Gastrocnemius medialis (tissue), 4 donors: ENCODE measurements around the gene KIF27. TPM values are rescaled to one million over a fixed set of nuclear protein-coding genes. Genes with fewer than 3 reads are reported as not detected.
"Not testable (repeated sequence)": the region's sequence is repeated elsewhere in the genome, so short reads cannot be mapped to it uniquely, and the experiment has no call there.

Experiments used
- ATAC-seq, 2 donors: fragments of 150-250 bp; one replicate each; pipeline ENCODE4 v1.9.1; 2016
- DNase-seq, 2 donors: peaks; one replicate each; pipeline ENCODE4 v3.0.0-alpha.2; 2019
- H3K27ac ChIP-seq, 4 donors: fragments of 200-600 bp; sonication (generic); 1 replicate in 1 of 4; 2 replicates in 3 of 4; pipeline ENCODE4 v1.5.1; 2016 to 2018; ENCODE audit warnings: mild to moderate bottlenecking in 2 of 4, moderate library complexity in 1 of 4
- H3K27me3 ChIP-seq, 3 donors: fragments of 200-600 bp; sonication (generic) in 2 of 3; 1 replicate in 1 of 3; 2 replicates in 2 of 3; pipeline versions ENCODE4 v1.5.1 to v1.6.0; 2016 to 2019; ENCODE audit warnings: mild to moderate bottlenecking in 1 of 3, moderate library complexity in 1 of 3
- H3K36me3 ChIP-seq, 2 donors: fragments of 200-600 bp; sonication (generic) in 1 of 2; one replicate each; pipeline ENCODE4 v1.5.1; 2017 to 2018
- H3K4me1 ChIP-seq, 2 donors: fragments of 200-600 bp; sonication (generic) in 1 of 2; one replicate each; pipeline ENCODE4 v1.5.1; 2016 to 2017; ENCODE audit warnings: mild to moderate bottlenecking in 2 of 2
- H3K4me3 ChIP-seq, 4 donors: fragments of 200-600 bp; sonication (generic) in 3 of 4; 1 replicate in 1 of 4; 2 replicates in 3 of 4; pipeline ENCODE4 v1.5.1; 2016 to 2019; ENCODE audit warnings: mild to moderate bottlenecking in 2 of 4
- H3K9me3 ChIP-seq, 3 donors: fragments of 200-600 bp; sonication (generic) in 2 of 3; 1 replicate in 1 of 3; 2 replicates in 2 of 3; pipeline ENCODE4 v1.5.1; 2016 to 2019
- POLR2A ChIP-seq, 2 donors: fragments of 450-650 bp; IDR thresholded peaks; one replicate each; pipeline ENCODE4 v1.6.1; 2017; ENCODE audit warnings: antibody characterized with exemption in 2 of 2, mild to moderate bottlenecking in 2 of 2, moderate library complexity in 2 of 2
- in situ Hi-C, 4 donors: fragments of 200-750 bp; cut with MboI; loops; one replicate each; pipeline versions ENCODE4 v1.15.0 to v1.8.0; 2017; ENCODE audit warnings: low sequenced_read_pairs in 4 of 4
- intact Hi-C: fragments of 100-400 bp; cut with DNase I; formaldehyde crosslinking; loops from one replicate; pipeline ENCODE4 v1.15.1; 2023; ENCODE audit warnings: low total_unique reads
- total RNA-seq, 4 donors: library from RNA; depleted of rRNA; stranded (reverse); fragments of >200 nt; gene quantifications; one replicate each; pipeline versions ENCODE4 v1.1.0 to v1.2.3, GENCODE V29; 2016
- TF ChIP-seq, protein P1 (sequence below), 5 experiments: fragments of 450-650 bp in 3 of 5; fragments of 200-600 bp in 2 of 5; sonication (generic) in 2 of 5; IDR thresholded peaks in 4 of 5; conservative IDR thresholded peaks in 1 of 5; 1 replicate in 4 of 5; 2 replicates in 1 of 5; pipeline ENCODE4 v1.5.1; 2016 to 2019; ENCODE audit warnings: antibody characterized with exemption in 5 of 5, mild to moderate bottlenecking in 3 of 5, moderate library complexity in 3 of 5

The KIF27 gene
- total RNA-seq, 4 donors from 2014 or later: 1.7 to 4.1 (median 2.2) TPM

- DNase-seq (peak in 1 of 2 donors; percentile 52), ATAC-seq (peak; percentile 16 to 46)
- peaks cover 0 to 5% of the 10 kb centered on the region in 2 donors for H3K36me3 ChIP-seq
- H3K27me3 ChIP-seq: no peaks in the 10 kb centered on the region
- intact Hi-C loops (no loop called here), in situ Hi-C loops (no loop called here)
- peaks cover 11 to 17% of the 10 kb centered on the region in 2 donors for H3K4me1 ChIP-seq
- H3K9me3 ChIP-seq: no peaks in the 10 kb centered on the region
- no peak for TF ChIP-seq POLR2A (IDR thresholded peaks at IDR 0.05)
- TF ChIP-seq, protein P1, sequence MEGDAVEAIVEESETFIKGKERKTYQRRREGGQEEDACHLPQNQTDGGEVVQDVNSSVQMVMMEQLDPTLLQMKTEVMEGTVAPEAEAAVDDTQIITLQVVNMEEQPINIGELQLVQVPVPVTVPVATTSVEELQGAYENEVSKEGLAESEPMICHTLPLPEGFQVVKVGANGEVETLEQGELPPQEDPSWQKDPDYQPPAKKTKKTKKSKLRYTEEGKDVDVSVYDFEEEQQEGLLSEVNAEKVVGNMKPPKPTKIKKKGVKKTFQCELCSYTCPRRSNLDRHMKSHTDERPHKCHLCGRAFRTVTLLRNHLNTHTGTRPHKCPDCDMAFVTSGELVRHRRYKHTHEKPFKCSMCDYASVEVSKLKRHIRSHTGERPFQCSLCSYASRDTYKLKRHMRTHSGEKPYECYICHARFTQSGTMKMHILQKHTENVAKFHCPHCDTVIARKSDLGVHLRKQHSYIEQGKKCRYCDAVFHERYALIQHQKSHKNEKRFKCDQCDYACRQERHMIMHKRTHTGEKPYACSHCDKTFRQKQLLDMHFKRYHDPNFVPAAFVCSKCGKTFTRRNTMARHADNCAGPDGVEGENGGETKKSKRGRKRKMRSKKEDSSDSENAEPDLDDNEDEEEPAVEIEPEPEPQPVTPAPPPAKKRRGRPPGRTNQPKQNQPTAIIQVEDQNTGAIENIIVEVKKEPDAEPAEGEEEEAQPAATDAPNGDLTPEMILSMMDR (IDR thresholded peaks at IDR 0.05 in 4 of 5, conservative IDR thresholded peaks at IDR 0.05 in 1 of 5): no peak
- peak overlapping the region in 3 of 4 donors; percentile 7 to 56 (median 15) for H3K27ac ChIP-seq
- H3K4me3 ChIP-seq: no peak overlapping the region
Observed at GRCh38 chr9:83959061-83959460, 37.8 kb upstream of the KIF27 start.

GRCh38 chr9:83957248-83957513 lies 35.9 kb upstream of the KIF27 start:
- no peak for TF ChIP-seq POLR2A (IDR thresholded peaks at IDR 0.05)
- TF ChIP-seq, protein P1 (IDR thresholded peaks at IDR 0.05 in 4 of 5, conservative IDR thresholded peaks at IDR 0.05 in 1 of 5): no peak
- peak overlapping the region; percentile 78 to 92 (median 88) for H3K27ac ChIP-seq
- in situ Hi-C loops: no loop called here
- DNase-seq (no peak), ATAC-seq (no peak)
- intact Hi-C loops: no loop called here
- H3K36me3 ChIP-seq: peaks cover 0 to 24% of the 10 kb centered on the region in 2 donors
- peak overlapping the region; percentile 78 to 96 (median 84) for H3K4me3 ChIP-seq
- peaks cover 11 to 17% of the 10 kb centered on the region in 2 donors for H3K4me1 ChIP-seq
- H3K9me3 ChIP-seq: no peaks in the 10 kb centered on the region
- H3K27me3 ChIP-seq: no peaks in the 10 kb centered on the region

DNA sequence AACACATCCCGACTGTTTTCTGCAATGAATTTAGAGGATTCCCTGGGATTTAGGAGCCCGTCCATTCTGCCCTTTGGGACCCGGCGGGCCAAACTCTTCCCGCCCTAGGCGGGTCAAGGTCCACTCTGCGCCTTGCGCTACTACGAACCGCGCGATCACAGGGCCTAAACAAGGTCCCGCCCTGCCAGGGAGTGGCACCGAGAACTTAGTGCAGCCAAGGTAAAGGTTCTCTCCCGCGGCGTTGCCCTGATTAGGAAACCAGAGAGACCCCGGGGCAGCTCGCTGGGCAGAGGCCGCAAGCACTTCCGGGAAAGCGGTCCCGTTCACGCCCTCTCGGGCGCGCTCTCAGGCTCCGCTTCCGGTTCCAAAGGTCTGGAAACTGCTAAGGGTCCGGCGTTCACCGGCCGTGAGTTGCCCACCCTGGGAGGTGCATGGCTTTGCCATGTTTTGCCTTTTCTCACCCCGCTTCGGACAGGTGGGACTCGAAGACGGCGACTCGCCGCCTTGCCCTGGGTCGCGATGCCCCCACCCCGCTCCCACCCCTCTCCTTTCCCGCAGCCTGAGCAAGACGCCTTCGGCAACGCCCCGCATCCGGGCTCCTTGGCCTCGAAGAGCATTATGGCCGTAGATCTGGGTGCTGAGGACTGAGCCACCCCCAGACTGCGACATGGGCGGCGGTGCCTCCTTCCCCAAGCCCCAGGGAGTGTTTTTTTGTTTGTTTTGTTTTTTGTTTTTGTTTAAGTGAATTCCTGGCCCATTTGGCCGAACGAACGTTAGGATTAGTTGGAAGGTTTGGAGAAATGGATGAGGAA lies 35.4 kb upstream of the KIF27 start:
- ATAC-seq (peak; percentile 86 to 89), DNase-seq (peak; percentile 64 to 69)
- Histone ChIP-seq H3K27me3 (no peaks in the 10 kb centered on the region), H3K4me3 (peak overlapping the region; percentile 78 to 96 (median 84)), H3K9me3 (no peaks in the 10 kb centered on the region), H3K27ac (peak overlapping the region; percentile 78 to 92 (median 88)), H3K4me1 (peaks cover 11 to 17% of the 10 kb centered on the region in 2 donors), H3K36me3 (peaks cover 0 to 29% of the 10 kb centered on the region in 2 donors)
- intact Hi-C loops (loop anchor here (1.0 kb wide), 1 partner anchor 23 kb away; no protein-coding TSS in a partner anchor), in situ Hi-C loops (no loop called here)
- TF ChIP-seq, protein P1 (IDR thresholded peaks at IDR 0.05 in 4 of 5, conservative IDR thresholded peaks at IDR 0.05 in 1 of 5): no peak
- peak in 1 of 2 donors; percentile 12 for TF ChIP-seq POLR2A (IDR thresholded peaks at IDR 0.05)

GRCh38 chr9:83956086-83956435 lies 34.8 kb upstream of the KIF27 start:
- Histone ChIP-seq H3K27ac (peak overlapping the region; percentile 78 to 92 (median 88)), H3K4me3 (peak overlapping the region; percentile 78 to 96 (median 84)), H3K27me3 (no peaks in the 10 kb centered on the region), H3K9me3 (no peaks in the 10 kb centered on the region), H3K4me1 (peaks cover 11 to 17% of the 10 kb centered on the region in 2 donors), H3K36me3 (peaks cover 0 to 35% of the 10 kb centered on the region in 2 donors)
- ATAC-seq (peak; percentile 22 to 35), DNase-seq (no peak)
- intact Hi-C loops: loop anchor here (1.0 kb wide), 1 partner anchor 23 kb away; no protein-coding TSS in a partner anchor
- no peak for TF ChIP-seq POLR2A (IDR thresholded peaks at IDR 0.05)
- TF ChIP-seq, protein P1 (IDR thresholded peaks at IDR 0.05 in 4 of 5, conservative IDR thresholded peaks at IDR 0.05 in 1 of 5): no peak
- in situ Hi-C loops: no loop called here

DNA sequence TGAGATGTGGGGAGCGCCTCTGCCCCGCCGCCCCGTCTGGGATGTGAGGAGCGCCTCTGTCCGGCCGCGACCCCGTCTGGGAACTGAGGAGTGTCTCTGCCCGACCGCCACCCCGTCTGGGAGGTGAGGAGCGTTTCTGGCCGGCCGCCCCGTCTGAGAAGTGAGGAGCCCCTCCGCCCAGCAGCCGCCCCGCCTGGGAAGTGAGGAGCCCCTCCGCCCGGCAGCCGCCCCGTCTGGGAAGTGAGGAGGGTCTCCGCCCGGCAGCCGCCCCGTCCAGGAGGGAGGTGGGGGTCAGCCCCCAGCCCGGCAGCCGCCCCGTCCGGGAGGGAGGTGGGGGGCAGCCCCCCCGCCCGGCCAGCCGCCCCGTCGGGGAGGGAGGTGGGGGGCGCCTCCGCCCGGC lies 26.9 kb upstream of the KIF27 start:
- H3K27me3 ChIP-seq, DNase-seq, H3K4me1 ChIP-seq, H3K4me3 ChIP-seq, H3K9me3 ChIP-seq, intact Hi-C loops, H3K27ac ChIP-seq, ATAC-seq: not testable (repeated sequence)
- in situ Hi-C loops: loop anchor here in 2 of 4 donors (10.0 kb wide), 1 partner anchor 227 kb away; no protein-coding TSS in a partner anchor
- peaks cover 0 to 44% of the 10 kb centered on the region in 2 donors for H3K36me3 ChIP-seq
